Osteoblast (primary cell): ENCODE data around the gene ARMC5. TPM values are rescaled to one million over a fixed set of nuclear protein-coding genes. Genes with fewer than 3 reads are reported as not detected.
A peak's percentile ranks its signal among the peaks of the same experiment; 100 is the strongest.

Source experiments
- DNase-seq: peaks from one replicate; pipeline ENCODE4 v3.0.0; 2011; ENCODE audit warnings: low spot score, mixed read lengths; ENCODE audit not compliant: insufficient read length; ENCODE audit errors: missing footprints
- H2AFZ ChIP-seq: 2 replicates; pipeline ENCODE4 v1.6.0; 2011; ENCODE audit warnings: mild to moderate bottlenecking, low read length
- H3K27ac ChIP-seq: 2 replicates; pipeline ENCODE4 v1.5.1; 2011; ENCODE audit warnings: mild to moderate bottlenecking, low read depth, low read length, moderate library complexity
- H3K27me3 ChIP-seq: 2 replicates; pipeline ENCODE4 v1.6.0; 2012; ENCODE audit warnings: mild to moderate bottlenecking, control low read depth, inconsistent platforms, low read length, moderate library complexity; ENCODE audit not compliant: insufficient read depth
- H3K36me3 ChIP-seq: 2 replicates; pipeline ENCODE4 v1.5.1; 2011; ENCODE audit warnings: mild to moderate bottlenecking, low read length, control low read depth, moderate library complexity; ENCODE audit not compliant: insufficient read depth
- H3K4me1 ChIP-seq: 2 replicates; pipeline ENCODE4 v1.5.1; 2011; ENCODE audit warnings: mild to moderate bottlenecking, low read length, control low read depth, moderate library complexity; ENCODE audit not compliant: insufficient read depth
- H3K4me2 ChIP-seq: 2 replicates; pipeline ENCODE4 v1.6.0; 2011; ENCODE audit warnings: mild to moderate bottlenecking, low read length; ENCODE audit not compliant: insufficient read depth
- H3K4me3 ChIP-seq: fragments of 200-600 bp; sonication (generic); 3 replicates; pipeline ENCODE4 v1.5.1; 2012; ENCODE audit warnings: mild to moderate bottlenecking, low read length, inconsistent platforms; ENCODE audit not compliant: insufficient read depth
- H3K79me2 ChIP-seq: 2 replicates; pipeline ENCODE4 v1.6.0; 2012; ENCODE audit warnings: mild to moderate bottlenecking, low read length, control low read depth, inconsistent platforms; ENCODE audit not compliant: insufficient read depth
- H3K9me3 ChIP-seq: 2 replicates; pipeline ENCODE4 v1.5.1; 2011; ENCODE audit warnings: low read depth, low read length, control low read depth
- H4K20me1 ChIP-seq: 2 replicates; pipeline ENCODE4 v1.6.0; 2012; ENCODE audit warnings: mild to moderate bottlenecking, low read length, control low read depth; ENCODE audit not compliant: insufficient read depth
- total RNA-seq: library from RNA; depleted of rRNA; stranded (reverse); fragments of >200 nt; gene quantifications from 2 replicates; pipeline ENCODE4 v1.2.3, GENCODE V29; 2012
- TF ChIP-seq, protein P1 (sequence below): IDR thresholded peaks from 2 replicates; pipeline ENCODE4 v1.5.1; 2011; ENCODE audit warnings: mild to moderate bottlenecking, low read depth, low read length, moderate library complexity; ENCODE audit errors: extremely low read depth

ARMC5 gene
- total RNA-seq, 1 donor = 12.7 TPM

DNA sequence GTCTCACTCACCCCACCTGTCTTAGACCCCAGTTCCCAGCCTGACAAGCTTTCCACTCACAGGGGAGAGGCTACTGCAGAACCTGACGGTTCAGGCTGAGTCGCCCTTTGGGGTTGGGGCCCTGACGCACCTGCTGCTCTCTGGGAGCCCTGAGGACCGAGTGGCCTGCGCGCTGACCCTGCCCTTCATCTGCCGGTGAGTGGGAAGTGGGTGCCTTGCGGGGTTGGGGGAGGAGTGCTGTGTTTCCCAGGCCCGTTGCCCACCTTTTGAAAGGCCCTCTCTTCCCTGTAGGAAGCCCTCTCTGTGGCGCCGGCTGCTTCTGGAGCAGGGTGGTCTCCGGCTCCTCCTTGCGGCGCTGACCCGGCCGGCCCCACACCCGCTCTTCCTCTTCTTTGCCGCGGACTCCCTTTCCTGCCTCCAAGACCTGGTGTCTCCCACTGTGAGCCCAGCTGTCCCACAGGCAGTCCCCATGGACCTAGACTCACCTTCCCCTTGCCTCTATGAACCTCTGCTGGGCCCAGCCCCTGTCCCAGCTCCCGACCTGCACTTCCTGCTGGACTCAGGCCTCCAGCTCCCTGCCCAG, 6.6 kb downstream of the ARMC5 start:
- no peak overlapping the region for H3K27ac ChIP-seq
- H3K27me3 ChIP-seq = no peaks in the 10 kb centered on the region
- no peaks in the 10 kb centered on the region for H3K4me1 ChIP-seq
- no peak overlapping the region for H2AFZ ChIP-seq
- peaks cover 10% of the 10 kb centered on the region for H3K79me2 ChIP-seq
- no peaks in the 10 kb centered on the region for H3K9me3 ChIP-seq
- peaks cover 21% of the 10 kb centered on the region for H3K36me3 ChIP-seq
- TF ChIP-seq, protein P1, sequence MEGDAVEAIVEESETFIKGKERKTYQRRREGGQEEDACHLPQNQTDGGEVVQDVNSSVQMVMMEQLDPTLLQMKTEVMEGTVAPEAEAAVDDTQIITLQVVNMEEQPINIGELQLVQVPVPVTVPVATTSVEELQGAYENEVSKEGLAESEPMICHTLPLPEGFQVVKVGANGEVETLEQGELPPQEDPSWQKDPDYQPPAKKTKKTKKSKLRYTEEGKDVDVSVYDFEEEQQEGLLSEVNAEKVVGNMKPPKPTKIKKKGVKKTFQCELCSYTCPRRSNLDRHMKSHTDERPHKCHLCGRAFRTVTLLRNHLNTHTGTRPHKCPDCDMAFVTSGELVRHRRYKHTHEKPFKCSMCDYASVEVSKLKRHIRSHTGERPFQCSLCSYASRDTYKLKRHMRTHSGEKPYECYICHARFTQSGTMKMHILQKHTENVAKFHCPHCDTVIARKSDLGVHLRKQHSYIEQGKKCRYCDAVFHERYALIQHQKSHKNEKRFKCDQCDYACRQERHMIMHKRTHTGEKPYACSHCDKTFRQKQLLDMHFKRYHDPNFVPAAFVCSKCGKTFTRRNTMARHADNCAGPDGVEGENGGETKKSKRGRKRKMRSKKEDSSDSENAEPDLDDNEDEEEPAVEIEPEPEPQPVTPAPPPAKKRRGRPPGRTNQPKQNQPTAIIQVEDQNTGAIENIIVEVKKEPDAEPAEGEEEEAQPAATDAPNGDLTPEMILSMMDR = no peak
- no peak overlapping the region for H3K4me2 ChIP-seq
- no peak overlapping the region for H3K4me3 ChIP-seq
- no peaks in the 10 kb centered on the region for H4K20me1 ChIP-seq
- DNase-seq = peak; percentile 41

DNA sequence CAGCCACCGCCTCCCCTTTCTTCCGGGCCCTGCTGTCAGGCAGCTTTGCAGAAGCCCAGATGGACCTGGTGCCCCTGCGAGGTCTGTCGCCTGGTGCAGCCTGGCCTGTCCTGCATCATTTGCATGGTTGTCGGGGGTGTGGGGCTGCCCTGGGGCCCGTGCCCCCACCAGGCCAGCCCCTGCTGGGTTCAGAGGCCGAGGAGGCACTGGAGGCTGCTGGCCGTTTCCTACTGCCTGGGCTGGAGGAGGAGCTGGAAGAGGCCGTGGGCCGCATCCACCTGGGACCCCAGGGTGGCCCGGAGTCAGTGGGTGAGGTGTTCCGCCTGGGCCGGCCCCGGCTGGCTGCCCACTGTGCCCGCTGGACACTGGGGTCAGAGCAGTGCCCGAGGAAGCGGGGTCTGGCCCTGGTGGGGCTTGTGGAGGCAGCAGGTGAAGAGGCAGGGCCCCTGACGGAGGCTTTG, 7.1 kb downstream of the ARMC5 start:
- Histone ChIP-seq H3K27me3 (no peaks in the 10 kb centered on the region), H3K4me2 (no peak overlapping the region), H3K4me1 (peaks cover 5% of the 10 kb centered on the region), H4K20me1 (no peaks in the 10 kb centered on the region), H3K79me2 (peaks cover 6% of the 10 kb centered on the region), H3K36me3 (peaks cover 21% of the 10 kb centered on the region), H3K27ac (no peak overlapping the region), H2AFZ (no peak overlapping the region), H3K9me3 (no peaks in the 10 kb centered on the region), H3K4me3 (no peak overlapping the region)
- DNase-seq = no peak
- TF ChIP-seq, protein P1 = no peak

DNA sequence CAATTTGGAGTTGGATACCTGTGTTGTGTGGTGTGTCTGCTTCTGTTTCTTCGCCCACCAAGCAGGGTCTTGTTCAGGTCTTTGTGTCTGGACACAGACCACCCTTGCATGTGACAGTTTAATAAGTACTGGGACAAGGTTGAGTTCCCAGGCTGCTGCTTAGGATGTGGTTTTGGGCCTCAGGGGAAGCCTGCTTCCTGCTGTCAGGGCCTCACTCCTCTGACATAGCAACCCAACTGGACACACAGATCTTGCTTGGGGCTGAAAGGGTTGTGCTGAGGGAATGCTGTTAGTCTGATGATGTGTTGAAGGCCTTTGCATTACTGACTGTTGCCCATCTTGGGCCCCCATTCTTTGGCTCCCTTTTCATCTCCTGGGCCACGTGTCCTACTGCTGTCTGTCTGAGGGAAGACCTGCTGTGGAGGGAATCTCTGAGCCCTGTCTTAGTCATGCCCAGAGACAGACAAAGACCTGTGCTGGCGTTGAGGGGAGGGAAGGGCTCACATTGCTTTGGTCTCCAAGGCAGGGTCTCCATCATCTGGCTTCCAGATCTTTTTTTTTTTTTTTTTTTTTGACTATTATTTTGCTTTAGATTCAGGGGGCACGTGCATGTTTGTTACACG, 8.0 kb downstream of the ARMC5 start:
- Histone ChIP-seq H3K79me2 (no peaks in the 10 kb centered on the region), H3K4me2 (no peak overlapping the region), H3K4me3 (no peak overlapping the region), H2AFZ (no peak overlapping the region), H3K9me3 (no peaks in the 10 kb centered on the region), H3K27ac (peak overlapping the region; percentile 23), H3K36me3 (peaks cover 18% of the 10 kb centered on the region), H4K20me1 (no peaks in the 10 kb centered on the region), H3K4me1 (peaks cover 8% of the 10 kb centered on the region), H3K27me3 (no peaks in the 10 kb centered on the region)
- peak; percentile 90 for DNase-seq
- TF ChIP-seq, protein P1 = no peak

DNA sequence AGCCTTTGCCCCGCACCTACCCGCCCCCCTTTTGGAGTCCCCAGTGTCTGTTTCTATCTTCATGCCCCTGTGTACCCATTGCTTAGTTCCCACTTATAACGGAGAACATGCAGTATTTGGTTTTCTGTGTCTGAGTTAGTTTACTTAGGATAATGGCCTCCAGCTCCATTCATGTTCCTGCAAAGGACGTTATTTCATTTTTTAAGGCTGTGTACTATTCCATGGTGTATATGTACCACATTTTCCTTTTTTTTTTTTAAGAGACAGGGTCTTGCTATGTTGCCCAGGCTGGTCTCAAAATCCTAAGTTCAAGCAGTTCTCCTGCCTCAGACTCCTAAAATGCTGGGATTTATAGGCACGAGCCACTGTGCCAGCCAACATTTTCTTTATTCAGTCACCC, 8.6 kb downstream of the ARMC5 start:
- H4K20me1 ChIP-seq = no peaks in the 10 kb centered on the region
- peak; percentile 43 for DNase-seq
- H3K36me3 ChIP-seq = peaks cover 16% of the 10 kb centered on the region

More for the DNA sequence above, 8.6 kb downstream of the ARMC5 start:
- Histone ChIP-seq H2AFZ (no peak overlapping the region), H3K4me2 (no peak overlapping the region), H3K79me2 (peaks cover 2% of the 10 kb centered on the region), H3K9me3 (no peaks in the 10 kb centered on the region), H3K27ac (no peak overlapping the region), H3K4me1 (peaks cover 12% of the 10 kb centered on the region), H3K4me3 (no peak overlapping the region), H3K27me3 (no peaks in the 10 kb centered on the region)
- TF ChIP-seq, protein P1 = no peak
